ENCODE measurements around the gene C1orf21. TPM values are rescaled to one million over a fixed set of nuclear protein-coding genes. Genes with fewer than 3 reads are reported as not detected.

C1orf21 gene
- total RNA-seq, 2 experiments from 2014 or later, result 2.7 to 4.1 TPM

- Mint-ChIP-seq H3K27me3 (no peaks in the 10 kb centered on the region), H3K27ac (no peak overlapping the region), H3K4me3 (no peak overlapping the region), H3K36me3 (no peaks in the 10 kb centered on the region), H3K4me1 (no peaks in the 10 kb centered on the region), H3K9me3 (no peaks in the 10 kb centered on the region)
- DNase-seq, result no peak
Observed at GRCh38 chr1:184510110-184510509, 123.3 kb downstream of the C1orf21 start.

GRCh38 chr1:184512724-184513123 is 125.9 kb downstream of the C1orf21 start:
- DNase-seq, result no peak

DNA sequence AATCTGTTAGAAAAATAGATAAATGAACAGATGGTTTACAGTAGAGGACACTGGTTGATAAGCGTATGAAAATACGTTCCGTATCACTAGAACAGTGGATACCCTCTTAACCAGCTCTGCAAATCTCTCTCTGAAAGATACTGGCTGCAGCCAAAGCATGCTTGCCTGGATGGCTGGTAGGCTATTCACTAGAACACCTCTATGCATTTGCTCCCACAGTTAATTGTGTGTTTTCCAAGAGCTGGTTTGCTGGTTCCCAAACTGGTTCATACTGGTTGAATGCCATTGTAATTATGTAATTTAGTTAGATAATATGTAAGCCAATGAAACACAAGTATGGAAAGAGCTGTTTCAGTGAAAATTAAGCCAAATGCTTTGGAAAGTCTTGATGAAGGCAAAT is 126.6 kb downstream of the C1orf21 start:
- no peak overlapping the region for H3K27ac Mint-ChIP-seq
- no peaks in the 10 kb centered on the region for H3K4me1 Mint-ChIP-seq
- H3K27me3 Mint-ChIP-seq, result peaks cover 3% of the 10 kb centered on the region
- no peak overlapping the region for H3K4me3 Mint-ChIP-seq
- no peaks in the 10 kb centered on the region for H3K36me3 Mint-ChIP-seq
- no peaks in the 10 kb centered on the region for H3K9me3 Mint-ChIP-seq
- no peak for DNase-seq

More at GRCh38 chr1:184512724-184513123, 125.9 kb downstream of the C1orf21 start:
- Mint-ChIP-seq H3K4me3 (no peak overlapping the region), H3K36me3 (no peaks in the 10 kb centered on the region), H3K27me3 (peaks cover 3% of the 10 kb centered on the region), H3K9me3 (no peaks in the 10 kb centered on the region), H3K27ac (no peak overlapping the region), H3K4me1 (no peaks in the 10 kb centered on the region)

- Mint-ChIP-seq H3K27me3 (peaks cover 3% of the 10 kb centered on the region), H3K9me3 (no peaks in the 10 kb centered on the region), H3K4me1 (no peaks in the 10 kb centered on the region), H3K4me3 (no peak overlapping the region), H3K36me3 (no peaks in the 10 kb centered on the region), H3K27ac (no peak overlapping the region)
- DNase-seq, result no peak
Observed at GRCh38 chr1:184513966-184514365, 127.1 kb downstream of the C1orf21 start.

- H3K27ac Mint-ChIP-seq, result no peak overlapping the region
- H3K9me3 Mint-ChIP-seq, result no peaks in the 10 kb centered on the region
- H3K36me3 Mint-ChIP-seq, result no peaks in the 10 kb centered on the region
- H3K27me3 Mint-ChIP-seq, result peaks cover 3% of the 10 kb centered on the region
- H3K4me3 Mint-ChIP-seq, result no peak overlapping the region
- DNase-seq, result no peak
- no peaks in the 10 kb centered on the region for H3K4me1 Mint-ChIP-seq
Observed at GRCh38 chr1:184514447-184514846, 127.6 kb downstream of the C1orf21 start.

DNA sequence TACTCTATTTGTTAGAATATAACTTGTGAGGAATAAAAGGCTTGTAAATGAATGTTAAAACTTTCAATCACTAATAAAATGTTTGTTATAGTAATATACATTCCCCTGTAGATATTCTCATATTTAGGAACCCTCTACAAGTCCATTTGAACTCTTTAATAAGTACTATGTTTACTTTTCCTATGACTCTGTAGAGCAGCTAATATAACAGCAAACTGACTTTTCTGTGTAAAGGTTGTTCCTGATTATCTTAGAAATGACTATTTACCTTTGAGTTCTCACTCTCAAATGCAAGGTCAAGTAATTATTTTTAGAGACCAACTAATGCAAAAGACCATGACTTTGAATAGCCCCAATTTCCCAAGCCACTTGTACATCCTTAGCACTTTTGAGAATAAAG is 130.3 kb downstream of the C1orf21 start:
- Mint-ChIP-seq H3K27ac (no peak overlapping the region), H3K27me3 (peaks cover 9% of the 10 kb centered on the region), H3K36me3 (no peaks in the 10 kb centered on the region), H3K4me1 (no peaks in the 10 kb centered on the region), H3K9me3 (no peaks in the 10 kb centered on the region), H3K4me3 (no peak overlapping the region)
- DNase-seq, result no peak

- H3K27ac Mint-ChIP-seq, result no peak overlapping the region
- H3K4me1 Mint-ChIP-seq, result no peaks in the 10 kb centered on the region
- no peak for DNase-seq
Observed at GRCh38 chr1:184518736-184519357, 132.0 kb downstream of the C1orf21 start.

GRCh38 chr1:184520336-184520735 is 133.5 kb downstream of the C1orf21 start:
- peaks cover 9% of the 10 kb centered on the region for H3K27me3 Mint-ChIP-seq
- H3K4me3 Mint-ChIP-seq, result no peak overlapping the region
- no peaks in the 10 kb centered on the region for H3K9me3 Mint-ChIP-seq
- no peak overlapping the region for H3K27ac Mint-ChIP-seq
- no peaks in the 10 kb centered on the region for H3K36me3 Mint-ChIP-seq
- no peak for DNase-seq
- no peaks in the 10 kb centered on the region for H3K4me1 Mint-ChIP-seq

More at GRCh38 chr1:184518736-184519357, 132.0 kb downstream of the C1orf21 start:
- Mint-ChIP-seq H3K4me3 (no peak overlapping the region), H3K27me3 (peaks cover 9% of the 10 kb centered on the region), H3K9me3 (no peaks in the 10 kb centered on the region), H3K36me3 (no peaks in the 10 kb centered on the region)

DNA sequence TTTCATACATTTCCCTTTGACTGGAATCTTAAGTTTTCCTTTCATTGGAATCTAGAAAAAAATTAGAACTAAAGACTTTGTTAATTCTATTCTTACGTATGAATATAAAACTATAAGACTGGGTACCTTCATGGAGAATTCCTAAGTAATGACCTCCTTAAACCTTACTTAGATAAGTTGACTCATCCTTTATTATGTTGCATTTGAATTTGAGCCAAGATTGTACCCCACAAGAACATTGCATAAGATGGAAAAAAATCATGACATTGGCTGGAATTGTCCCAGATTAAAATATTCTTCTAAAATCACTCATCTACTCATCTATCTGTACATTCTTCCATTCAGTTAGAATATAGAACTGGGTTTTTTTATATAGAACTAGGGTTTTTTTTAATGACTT is 137.4 kb downstream of the C1orf21 start:
- Mint-ChIP-seq H3K4me3 (no peak overlapping the region), H3K9me3 (no peaks in the 10 kb centered on the region), H3K36me3 (no peaks in the 10 kb centered on the region), H3K4me1 (no peaks in the 10 kb centered on the region), H3K27me3 (peaks cover 6% of the 10 kb centered on the region), H3K27ac (no peak overlapping the region)
- DNase-seq, result no peak

- H3K36me3 Mint-ChIP-seq, result no peaks in the 10 kb centered on the region
- H3K4me3 Mint-ChIP-seq, result no peak overlapping the region
- DNase-seq, result no peak
- no peaks in the 10 kb centered on the region for H3K4me1 Mint-ChIP-seq
- H3K27ac Mint-ChIP-seq, result no peak overlapping the region
- peaks cover 7% of the 10 kb centered on the region for H3K27me3 Mint-ChIP-seq
- no peaks in the 10 kb centered on the region for H3K9me3 Mint-ChIP-seq
Observed at GRCh38 chr1:184527402-184527801, 140.6 kb downstream of the C1orf21 start.

GRCh38 chr1:184530226-184530625 is 143.4 kb downstream of the C1orf21 start:
- no peaks in the 10 kb centered on the region for H3K9me3 Mint-ChIP-seq
- no peak overlapping the region for H3K4me3 Mint-ChIP-seq
- no peak overlapping the region for H3K27ac Mint-ChIP-seq
- peaks cover 11% of the 10 kb centered on the region for H3K27me3 Mint-ChIP-seq
- no peaks in the 10 kb centered on the region for H3K4me1 Mint-ChIP-seq
- H3K36me3 Mint-ChIP-seq, result no peaks in the 10 kb centered on the region
- DNase-seq, result no peak

DNA sequence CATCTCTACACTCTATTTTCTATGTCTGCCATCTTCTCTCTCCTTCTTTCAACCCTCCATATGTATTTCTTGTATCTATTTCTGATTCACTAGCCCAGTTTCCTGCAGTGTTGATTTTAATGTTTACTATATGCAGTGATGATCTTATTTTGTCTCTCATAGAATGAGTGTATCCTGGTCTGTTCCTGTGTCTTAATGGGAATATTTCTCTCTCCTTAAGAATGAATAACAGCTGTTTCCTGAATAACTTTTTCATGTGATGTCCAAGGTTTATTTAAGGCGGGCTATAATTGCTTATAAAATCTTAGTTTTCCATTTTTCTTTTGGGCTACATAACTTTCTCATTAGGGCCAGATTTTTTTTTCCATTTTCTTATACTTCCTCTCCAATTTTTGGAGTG is 144.5 kb downstream of the C1orf21 start:
- H3K27me3 Mint-ChIP-seq, result peaks cover 11% of the 10 kb centered on the region
- no peaks in the 10 kb centered on the region for H3K4me1 Mint-ChIP-seq
- no peak overlapping the region for H3K27ac Mint-ChIP-seq
- H3K4me3 Mint-ChIP-seq, result no peak overlapping the region
- no peak for DNase-seq
- no peaks in the 10 kb centered on the region for H3K36me3 Mint-ChIP-seq
- peaks cover 5% of the 10 kb centered on the region for H3K9me3 Mint-ChIP-seq

DNA sequence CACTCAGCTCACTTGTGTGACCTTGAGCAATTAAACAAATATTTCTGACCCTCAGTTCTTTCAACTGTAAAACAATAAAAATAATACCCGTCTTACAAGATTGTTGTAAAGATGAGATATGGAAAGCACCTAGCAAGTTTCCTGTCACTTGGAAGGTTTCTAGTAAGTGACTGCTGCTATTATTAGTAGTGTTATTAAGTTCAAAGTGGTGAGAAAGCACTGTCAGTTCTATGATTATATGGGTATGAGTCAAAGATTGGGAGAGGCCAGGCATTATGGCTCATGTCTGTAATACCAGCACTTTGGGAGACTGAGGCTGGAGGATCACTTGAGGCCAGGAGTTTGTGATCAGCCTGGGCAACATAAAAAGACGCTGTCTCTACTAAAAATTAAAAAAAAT is 145.4 kb downstream of the C1orf21 start:
- no peak for DNase-seq
- H3K9me3 Mint-ChIP-seq, result peaks cover 8% of the 10 kb centered on the region
- peaks cover 11% of the 10 kb centered on the region for H3K27me3 Mint-ChIP-seq
- no peaks in the 10 kb centered on the region for H3K36me3 Mint-ChIP-seq
- no peak overlapping the region for H3K27ac Mint-ChIP-seq
- H3K4me1 Mint-ChIP-seq, result no peaks in the 10 kb centered on the region
- H3K4me3 Mint-ChIP-seq, result no peak overlapping the region

GRCh38 chr1:184533049-184533448 is 146.2 kb downstream of the C1orf21 start:
- no peak overlapping the region for H3K4me3 Mint-ChIP-seq

DNA sequence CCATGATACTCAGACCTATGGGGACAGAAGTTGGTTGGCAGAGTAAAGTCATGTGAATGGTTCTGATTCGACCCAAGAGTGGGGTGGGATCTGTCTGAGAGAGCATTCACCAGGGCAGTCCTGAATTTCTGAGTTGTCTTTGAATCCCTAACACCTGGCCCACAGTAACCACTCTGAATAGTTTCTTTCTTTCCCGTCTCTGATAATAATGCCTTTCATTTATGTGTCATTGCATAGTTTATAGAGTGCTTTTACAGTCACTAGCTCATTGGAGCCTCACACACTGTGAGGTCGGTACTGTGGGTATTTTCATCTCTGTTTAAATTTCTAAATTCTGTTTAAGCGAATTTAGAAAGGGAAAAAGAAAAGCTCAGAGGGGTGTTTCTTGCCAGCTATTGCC is 147.1 kb downstream of the C1orf21 start:
- no peaks in the 10 kb centered on the region for H3K36me3 Mint-ChIP-seq
- peaks cover 11% of the 10 kb centered on the region for H3K27me3 Mint-ChIP-seq
- no peak overlapping the region for H3K4me3 Mint-ChIP-seq
- no peak for DNase-seq
- H3K4me1 Mint-ChIP-seq, result no peaks in the 10 kb centered on the region
- peaks cover 8% of the 10 kb centered on the region for H3K9me3 Mint-ChIP-seq
- H3K27ac Mint-ChIP-seq, result no peak overlapping the region

More at GRCh38 chr1:184533049-184533448, 146.2 kb downstream of the C1orf21 start:
- no peak overlapping the region for H3K27ac Mint-ChIP-seq
- H3K36me3 Mint-ChIP-seq, result no peaks in the 10 kb centered on the region
- DNase-seq, result no peak
- peaks cover 8% of the 10 kb centered on the region for H3K9me3 Mint-ChIP-seq
- no peaks in the 10 kb centered on the region for H3K4me1 Mint-ChIP-seq
- peaks cover 11% of the 10 kb centered on the region for H3K27me3 Mint-ChIP-seq

GRCh38 chr1:184534690-184535089 is 147.9 kb downstream of the C1orf21 start:
- H3K4me3 Mint-ChIP-seq, result no peak overlapping the region
- H3K36me3 Mint-ChIP-seq, result no peaks in the 10 kb centered on the region
- H3K27me3 Mint-ChIP-seq, result peaks cover 11% of the 10 kb centered on the region
- peaks cover 11% of the 10 kb centered on the region for H3K9me3 Mint-ChIP-seq
- H3K27ac Mint-ChIP-seq, result no peak overlapping the region
- no peak for DNase-seq
- H3K4me1 Mint-ChIP-seq, result no peaks in the 10 kb centered on the region

Data from activated naive CD8-positive, alpha-beta T cell treated with anti-CD3 and anti-CD28 coated beads for 36 hours (primary cell).